ENCODE measurements around the gene UBR3. TPM values are rescaled to one million over a fixed set of nuclear protein-coding genes. Genes with fewer than 3 reads are reported as not detected.
"Not testable (repeated sequence)": the region's sequence is repeated elsewhere in the genome, so short reads cannot be mapped to it uniquely, and the experiment has no call there.

The UBR3 gene
- total RNA-seq, 2 donors from 2014 or later = 20.4 to 24.8 TPM

- Histone ChIP-seq H3K4me3 (ENCODE audit: low read length) (no peak overlapping the region), H3K9me3 (ENCODE audit: control insufficient read depth, low read length) (no peaks in the 10 kb centered on the region), H3K36me3 (ENCODE audit: control insufficient read depth, insufficient read depth, low read length) (no peaks in the 10 kb centered on the region), H3K4me1 (ENCODE audit: control insufficient read depth, insufficient read depth, low read length) (no peaks in the 10 kb centered on the region), H3K9ac (ENCODE audit: extremely low read depth, low read length, poor library complexity, severe bottlenecking) (no peak overlapping the region), H3K27ac (ENCODE audit: low read depth, low read length) (no peak overlapping the region), H3K27me3 (ENCODE audit: control insufficient read depth, insufficient read depth, low read length, poor library complexity, severe bottlenecking) (no peaks in the 10 kb centered on the region)
- 100% methylated on average over 1 of the region's 1 CpG; no CpG with 5 or more reads in 1 of the 2 experiments for WGBS, 2 experiments (ENCODE audit: insufficient coverage in 1 of 2, insufficient read length in 1 of 2)
- DNase-seq = no peak
- no peak for TF ChIP-seq CTCF (conservative IDR thresholded peaks at IDR 0.05)
- peaks cover 2% of the 10 kb centered on the region for H3K36me3 Mint-ChIP-seq (ENCODE audit: low read depth)
- H3K4me3 Mint-ChIP-seq = no peak overlapping the region
- no peak overlapping the region for H3K27ac Mint-ChIP-seq
- no peaks in the 10 kb centered on the region for H3K9me3 Mint-ChIP-seq
- H3K27me3 Mint-ChIP-seq (ENCODE audit: insufficient read depth) = no peaks in the 10 kb centered on the region
- peaks cover 9% of the 10 kb centered on the region for H3K4me1 Mint-ChIP-seq
Measured at GRCh38 chr2:169892951-169893350, 65.7 kb downstream of the UBR3 start.

GRCh38 chr2:169895294-169895985, 68.2 kb downstream of the UBR3 start:
- H3K9ac ChIP-seq (ENCODE audit: extremely low read depth, low read length, poor library complexity, severe bottlenecking) = no peak overlapping the region
- H3K4me3 ChIP-seq (ENCODE audit: low read length) = no peak overlapping the region
- peak overlapping the region; percentile 11 for H3K27ac Mint-ChIP-seq
- no peaks in the 10 kb centered on the region for H3K9me3 ChIP-seq (ENCODE audit: control insufficient read depth, low read length)
- H3K27me3 Mint-ChIP-seq (ENCODE audit: insufficient read depth) = no peaks in the 10 kb centered on the region
- H3K36me3 ChIP-seq (ENCODE audit: control insufficient read depth, insufficient read depth, low read length) = no peaks in the 10 kb centered on the region
- H3K27me3 ChIP-seq (ENCODE audit: control insufficient read depth, insufficient read depth, low read length, poor library complexity, severe bottlenecking) = no peaks in the 10 kb centered on the region
- no peaks in the 10 kb centered on the region for H3K9me3 Mint-ChIP-seq
- TF ChIP-seq CTCF (conservative IDR thresholded peaks at IDR 0.05) = no peak
- DNase-seq = no peak
- H3K27ac ChIP-seq (ENCODE audit: low read depth, low read length) = no peak overlapping the region
- no peak overlapping the region for H3K4me3 Mint-ChIP-seq
- 95 to 97% methylated on average over 3 of the region's 3 CpGs for WGBS, 2 experiments (ENCODE audit: insufficient coverage in 1 of 2, insufficient read length in 1 of 2)
- H3K4me1 Mint-ChIP-seq = peaks cover 9% of the 10 kb centered on the region
- peaks cover 8% of the 10 kb centered on the region for H3K36me3 Mint-ChIP-seq (ENCODE audit: low read depth)
- H3K4me1 ChIP-seq (ENCODE audit: control insufficient read depth, insufficient read depth, low read length) = no peaks in the 10 kb centered on the region

- H3K4me1 ChIP-seq (ENCODE audit: control insufficient read depth, insufficient read depth, low read length) = no peaks in the 10 kb centered on the region
- H3K36me3 ChIP-seq (ENCODE audit: control insufficient read depth, insufficient read depth, low read length) = peaks cover 6% of the 10 kb centered on the region
- no peak overlapping the region for H3K9ac ChIP-seq (ENCODE audit: extremely low read depth, low read length, poor library complexity, severe bottlenecking)
- TF ChIP-seq CTCF (conservative IDR thresholded peaks at IDR 0.05) = no peak
- Mint-ChIP-seq H3K36me3 (ENCODE audit: low read depth) (peaks cover 9% of the 10 kb centered on the region), H3K9me3 (no peaks in the 10 kb centered on the region), H3K4me3 (no peak overlapping the region), H3K27ac (no peak overlapping the region), H3K4me1 (no peaks in the 10 kb centered on the region), H3K27me3 (ENCODE audit: insufficient read depth) (no peaks in the 10 kb centered on the region)
- H3K27me3 ChIP-seq (ENCODE audit: control insufficient read depth, insufficient read depth, low read length, poor library complexity, severe bottlenecking) = no peaks in the 10 kb centered on the region
- H3K9me3 ChIP-seq (ENCODE audit: control insufficient read depth, low read length) = no peaks in the 10 kb centered on the region
- H3K4me3 ChIP-seq (ENCODE audit: low read length) = no peak overlapping the region
- no peak for DNase-seq
- no peak overlapping the region for H3K27ac ChIP-seq (ENCODE audit: low read depth, low read length)
Measured at GRCh38 chr2:169897834-169898233, 70.6 kb downstream of the UBR3 start.

- H3K4me1 Mint-ChIP-seq; H3K9me3 Mint-ChIP-seq; H3K9me3 ChIP-seq (ENCODE audit: control insufficient read depth, low read length); H3K4me3 ChIP-seq (ENCODE audit: low read length); H3K36me3 ChIP-seq (ENCODE audit: control insufficient read depth, insufficient read depth, low read length); H3K36me3 Mint-ChIP-seq (ENCODE audit: low read depth); H3K27me3 ChIP-seq (ENCODE audit: control insufficient read depth, insufficient read depth, low read length, poor library complexity, severe bottlenecking); H3K4me3 Mint-ChIP-seq; DNase-seq; H3K27me3 Mint-ChIP-seq (ENCODE audit: insufficient read depth); H3K9ac ChIP-seq (ENCODE audit: extremely low read depth, low read length, poor library complexity, severe bottlenecking); H3K4me1 ChIP-seq (ENCODE audit: control insufficient read depth, insufficient read depth, low read length); H3K27ac ChIP-seq (ENCODE audit: low read depth, low read length): not testable (repeated sequence)
- peak overlapping the region; percentile 3 for H3K27ac Mint-ChIP-seq
- 94% methylated on average over 3 of the region's 4 CpGs; no CpG with 5 or more reads in 1 of the 2 experiments for WGBS, 2 experiments (ENCODE audit: insufficient coverage in 1 of 2, insufficient read length in 1 of 2)
Measured at GRCh38 chr2:169900103-169900502, 72.8 kb downstream of the UBR3 start.

All from endodermal cell (in vitro differentiated cells).